Testis (tissue), 2 donors: Measurements from ENCODE around the gene MKRN1.

Experiments
- CTCF ChIP-seq, 3 experiments: fragments of 450-650 bp in 2 of 3; fragments of 200-600 bp in 1 of 3; sonication (generic) in 1 of 3; IDR thresholded peaks; one replicate each; pipeline ENCODE4 v1.5.1; 2016 to 2019; ENCODE audit warnings: antibody characterized with exemption in 3 of 3, mild to moderate bottlenecking in 2 of 3, moderate library complexity in 1 of 3
- POLR2A ChIP-seq: fragments of 450-650 bp; IDR thresholded peaks from one replicate; pipeline ENCODE4 v1.6.1; 2017; ENCODE audit warnings: antibody characterized with exemption, mild to moderate bottlenecking, moderate library complexity

DNA sequence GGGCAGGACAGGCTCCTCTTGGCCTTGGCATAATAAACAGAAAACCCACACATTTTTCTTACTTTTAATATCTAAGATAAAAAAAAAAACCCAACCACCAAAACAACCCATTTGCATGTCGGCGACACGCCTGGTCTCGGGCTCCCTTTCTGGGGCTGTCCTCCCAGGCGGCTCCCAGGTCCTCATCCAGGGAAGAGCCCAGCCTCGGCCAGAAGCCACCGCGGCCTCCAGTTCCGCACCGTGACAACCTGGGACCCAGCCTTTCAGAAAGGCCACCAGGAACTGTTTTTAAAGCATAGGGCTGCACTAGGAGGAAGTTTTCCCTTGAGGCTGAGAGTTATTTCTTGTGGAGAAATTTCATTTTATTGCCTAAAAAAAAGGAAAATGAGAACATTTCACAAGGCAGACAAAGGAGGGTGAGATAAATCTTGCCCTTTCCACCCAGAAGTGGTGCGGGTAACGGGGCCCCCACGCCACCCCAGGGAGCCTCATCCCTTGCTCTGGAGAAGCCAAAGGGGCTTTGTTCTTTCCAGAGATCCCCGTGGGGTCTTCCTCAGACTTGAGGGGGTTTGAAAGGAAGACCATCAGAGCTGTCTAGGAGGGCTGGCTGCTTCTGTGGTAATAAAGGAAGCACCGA is 39.2 kb upstream of the MKRN1 start:
- TF ChIP-seq CTCF (IDR thresholded peaks at IDR 0.05) (no peak), POLR2A (no peak)
